ENCODE measurements around the gene DNAJA4. TPM values are rescaled to one million over a fixed set of nuclear protein-coding genes. Genes with fewer than 3 reads are reported as not detected.

DNAJA4 gene
- 2.8 and 4.1 TPM in 2 replicates for polyA plus RNA-seq (2011; rRNA removed)
- polyA minus RNA-seq (2011; rRNA and poly(A)+ RNA removed) = 1.6 and 2.2 TPM in 2 replicates

DNA sequence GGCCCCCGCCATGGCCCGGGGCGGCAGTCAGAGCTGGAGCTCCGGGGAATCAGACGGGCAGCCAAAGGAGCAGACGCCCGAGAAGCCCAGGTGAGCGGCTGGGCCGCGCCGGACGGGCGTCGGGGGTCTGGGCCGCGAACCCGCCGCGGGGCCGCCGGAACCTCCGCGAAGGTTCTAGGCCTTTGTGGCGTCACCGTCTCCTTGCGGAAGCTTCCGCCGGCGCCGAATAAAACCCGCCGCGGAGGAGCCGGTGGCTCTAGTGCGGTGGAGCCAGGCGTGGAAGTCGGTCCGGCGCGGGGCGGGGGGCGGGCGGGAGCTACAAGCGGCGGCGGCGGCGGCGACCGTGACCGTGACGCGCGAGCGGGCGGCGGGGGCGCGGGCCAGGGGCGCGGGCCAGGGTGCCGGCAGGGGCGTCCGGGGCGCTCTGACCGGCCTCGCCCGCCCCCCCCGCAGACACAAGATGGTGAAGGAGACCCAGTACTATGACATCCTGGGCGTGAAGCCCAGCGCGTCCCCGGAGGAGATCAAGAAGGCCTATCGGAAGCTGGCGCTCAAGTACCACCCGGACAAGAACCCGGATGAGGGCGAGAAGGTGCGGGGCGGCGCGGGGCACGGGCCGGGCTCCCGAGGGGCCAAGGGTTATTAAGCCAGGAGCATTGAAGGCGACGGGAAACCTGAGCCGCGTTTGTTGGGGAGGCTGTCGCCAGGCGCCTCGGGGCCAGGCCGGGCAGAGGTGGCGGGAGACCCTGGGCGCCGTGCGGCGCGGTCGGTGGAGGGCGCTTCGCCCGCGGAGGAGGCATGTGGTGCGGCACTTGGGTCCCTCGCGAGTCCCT, at the start of gene DNAJA4:
Gene DNAJA4 (plus strand): TSS at position 259 of the 833 bp plus-strand sequence. CDS start 202 bp downstream, at position 461.
- peak within 1 kb of the TSS; percentile 40 for H3K4me3 ChIP-seq (ENCODE audit: low read depth, low read length)
- ChIA-PET POLR2A (no interaction called here), CTCF (no interaction called here)
- TF ChIP-seq, protein P1, sequence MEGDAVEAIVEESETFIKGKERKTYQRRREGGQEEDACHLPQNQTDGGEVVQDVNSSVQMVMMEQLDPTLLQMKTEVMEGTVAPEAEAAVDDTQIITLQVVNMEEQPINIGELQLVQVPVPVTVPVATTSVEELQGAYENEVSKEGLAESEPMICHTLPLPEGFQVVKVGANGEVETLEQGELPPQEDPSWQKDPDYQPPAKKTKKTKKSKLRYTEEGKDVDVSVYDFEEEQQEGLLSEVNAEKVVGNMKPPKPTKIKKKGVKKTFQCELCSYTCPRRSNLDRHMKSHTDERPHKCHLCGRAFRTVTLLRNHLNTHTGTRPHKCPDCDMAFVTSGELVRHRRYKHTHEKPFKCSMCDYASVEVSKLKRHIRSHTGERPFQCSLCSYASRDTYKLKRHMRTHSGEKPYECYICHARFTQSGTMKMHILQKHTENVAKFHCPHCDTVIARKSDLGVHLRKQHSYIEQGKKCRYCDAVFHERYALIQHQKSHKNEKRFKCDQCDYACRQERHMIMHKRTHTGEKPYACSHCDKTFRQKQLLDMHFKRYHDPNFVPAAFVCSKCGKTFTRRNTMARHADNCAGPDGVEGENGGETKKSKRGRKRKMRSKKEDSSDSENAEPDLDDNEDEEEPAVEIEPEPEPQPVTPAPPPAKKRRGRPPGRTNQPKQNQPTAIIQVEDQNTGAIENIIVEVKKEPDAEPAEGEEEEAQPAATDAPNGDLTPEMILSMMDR (IDR thresholded peaks at IDR 0.05; ENCODE audit: insufficient read depth, low read depth, low read length) = 0 out of 2 replicates have a peak, but pooled peaks have one; percentile 3
- H3K27me3 ChIP-seq (ENCODE audit: control insufficient read depth, insufficient read depth, low read length) = no peaks in the 10 kb centered on the region
- DNase-seq (ENCODE audit: low read depth) = no peak
- no peaks in the 10 kb centered on the region for H3K36me3 ChIP-seq (ENCODE audit: control insufficient read depth, insufficient read depth, low read length)

DNA sequence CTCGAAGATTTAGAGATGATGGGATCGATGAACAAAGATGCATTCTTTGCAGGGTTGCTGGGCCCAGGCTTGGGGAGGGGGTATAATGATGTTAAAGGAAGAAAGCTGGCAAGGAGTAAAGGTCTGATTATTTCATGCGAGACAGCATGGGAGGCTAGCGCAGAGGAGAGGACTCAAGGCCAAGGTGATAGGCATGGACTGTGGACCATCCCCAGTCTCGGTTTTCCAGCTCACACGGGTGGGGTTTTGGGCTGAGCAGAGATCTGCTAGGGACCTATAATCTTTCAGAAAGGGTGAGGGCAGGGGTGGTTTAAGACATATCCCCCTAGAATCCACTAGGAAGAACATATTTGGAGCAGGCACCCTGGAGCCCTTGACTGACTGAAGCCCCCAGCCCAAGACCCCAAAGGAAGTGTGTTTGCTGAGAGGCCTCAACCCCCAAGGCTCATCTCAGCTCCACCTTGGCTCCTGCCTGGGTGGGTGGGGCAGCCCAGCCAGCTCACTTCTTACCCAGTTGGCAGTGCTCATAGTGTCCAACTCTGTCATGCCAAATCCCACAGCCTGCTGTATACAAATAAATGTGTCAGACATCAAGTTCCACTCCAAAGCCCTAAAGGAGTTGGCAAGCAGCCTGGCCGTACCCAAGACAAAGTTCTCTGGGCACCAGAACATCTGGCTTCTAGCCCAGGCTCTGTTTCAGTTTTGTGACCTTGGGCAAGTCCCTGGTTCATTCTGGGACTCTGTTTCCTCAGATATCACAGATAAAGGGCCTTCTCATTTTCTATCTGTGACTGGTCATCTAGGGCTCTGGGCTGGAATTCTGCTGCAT, 47.9 kb upstream of the DNAJA4 start:
- H3K36me3 ChIP-seq (ENCODE audit: control insufficient read depth, insufficient read depth, low read length) = no peaks in the 10 kb centered on the region
- 0 out of 2 replicates have a peak, but pooled peaks cover 2% of the 10 kb centered on the region for H3K27me3 ChIP-seq (ENCODE audit: control insufficient read depth, insufficient read depth, low read length)
- ChIA-PET POLR2A (interaction anchor here (0.5 to 0.6 kb wide), 2 partner anchors 31 to 87 kb away, joined by 3 to 5 read pairs; no protein-coding TSS in a partner anchor), CTCF (interaction anchor here (1.3 kb wide), 1 partner anchor 24 kb away, joined by 3 read pairs; no protein-coding TSS in a partner anchor)
- H3K4me3 ChIP-seq (ENCODE audit: low read depth, low read length) = no peak overlapping the region
- TF ChIP-seq, protein P1 (IDR thresholded peaks at IDR 0.05; ENCODE audit: insufficient read depth, low read depth, low read length) = no peak
- no peak for DNase-seq (ENCODE audit: low read depth)

DNA sequence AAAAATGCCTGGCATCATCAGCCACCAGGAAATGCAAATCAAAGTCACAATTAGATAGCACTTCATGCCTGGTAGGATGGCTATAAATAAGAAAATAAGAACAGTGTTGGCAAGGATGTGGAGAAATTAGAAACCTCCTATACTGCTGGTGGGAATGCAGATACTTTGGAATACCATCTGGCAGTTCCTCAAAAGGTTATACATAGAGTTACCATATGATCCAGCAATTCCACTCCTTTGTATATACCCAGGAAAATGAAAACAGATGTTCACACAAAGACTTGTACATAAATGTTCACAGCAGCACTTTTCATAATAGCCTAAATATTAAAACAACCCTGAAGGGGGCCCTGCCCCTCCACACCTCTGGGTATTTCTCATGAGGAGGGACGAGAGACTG, 43.6 kb upstream of the DNAJA4 start:
- TF ChIP-seq, protein P1 (IDR thresholded peaks at IDR 0.05; ENCODE audit: insufficient read depth, low read depth, low read length) = no peak
- no peaks in the 10 kb centered on the region for H3K36me3 ChIP-seq (ENCODE audit: control insufficient read depth, insufficient read depth, low read length)
- no peaks in the 10 kb centered on the region for H3K27me3 ChIP-seq (ENCODE audit: control insufficient read depth, insufficient read depth, low read length)
- CTCF ChIA-PET = no interaction called here
- H3K4me3 ChIP-seq (ENCODE audit: low read depth, low read length) = no peak overlapping the region
- no peak for DNase-seq (ENCODE audit: low read depth)
- POLR2A ChIA-PET = no interaction called here

DNA sequence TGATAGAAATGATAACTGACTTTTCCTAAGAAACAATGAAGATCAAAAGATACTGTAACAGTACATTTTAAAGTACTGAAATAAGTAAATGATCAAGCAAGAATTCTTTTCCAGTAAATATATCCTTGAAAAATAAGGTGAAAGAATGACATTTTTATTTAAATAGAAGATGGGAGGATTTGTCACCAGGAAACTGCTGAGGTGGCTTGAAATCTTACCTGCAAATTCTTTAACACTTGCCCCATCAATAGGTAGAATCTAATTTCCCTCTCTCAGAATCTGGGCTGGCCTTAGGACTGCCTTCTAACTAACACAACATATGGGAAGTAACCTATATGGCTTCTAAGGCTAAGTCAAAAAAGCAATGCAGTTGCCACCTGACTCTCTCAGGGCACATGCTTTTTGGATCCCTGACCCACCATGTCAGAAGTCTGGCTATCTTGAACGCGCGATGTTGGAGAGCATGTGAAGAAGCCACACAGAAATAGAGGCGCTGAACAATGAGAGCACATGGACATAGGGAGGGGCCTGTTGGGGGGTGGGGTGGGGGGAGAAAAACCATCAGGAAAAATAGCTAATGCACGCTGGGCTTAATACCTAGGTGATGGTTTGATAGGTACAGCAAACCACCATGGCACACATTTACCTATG, 41.5 kb upstream of the DNAJA4 start:
- no peaks in the 10 kb centered on the region for H3K36me3 ChIP-seq (ENCODE audit: control insufficient read depth, insufficient read depth, low read length)
- ChIA-PET CTCF (interaction anchor here (1.0 kb wide), 1 partner anchor 19 kb away, joined by 3 read pairs; no protein-coding TSS in a partner anchor), POLR2A (no interaction called here)
- TF ChIP-seq, protein P1 (IDR thresholded peaks at IDR 0.05; ENCODE audit: insufficient read depth, low read depth, low read length) = no peak
- no peak overlapping the region for H3K4me3 ChIP-seq (ENCODE audit: low read depth, low read length)
- DNase-seq (ENCODE audit: low read depth) = no peak
- no peaks in the 10 kb centered on the region for H3K27me3 ChIP-seq (ENCODE audit: control insufficient read depth, insufficient read depth, low read length)
